ENCODE data around the gene CGB8. TPM values are rescaled to one million over a fixed set of nuclear protein-coding genes. Genes with fewer than 3 reads are reported as not detected.
"Not testable (repeated sequence)": the region's sequence is repeated elsewhere in the genome, so short reads cannot be mapped to it uniquely, and the experiment has no call there.

The CGB8 gene
- total RNA-seq, 3 donors from 2014 or later = not detected

DNA sequence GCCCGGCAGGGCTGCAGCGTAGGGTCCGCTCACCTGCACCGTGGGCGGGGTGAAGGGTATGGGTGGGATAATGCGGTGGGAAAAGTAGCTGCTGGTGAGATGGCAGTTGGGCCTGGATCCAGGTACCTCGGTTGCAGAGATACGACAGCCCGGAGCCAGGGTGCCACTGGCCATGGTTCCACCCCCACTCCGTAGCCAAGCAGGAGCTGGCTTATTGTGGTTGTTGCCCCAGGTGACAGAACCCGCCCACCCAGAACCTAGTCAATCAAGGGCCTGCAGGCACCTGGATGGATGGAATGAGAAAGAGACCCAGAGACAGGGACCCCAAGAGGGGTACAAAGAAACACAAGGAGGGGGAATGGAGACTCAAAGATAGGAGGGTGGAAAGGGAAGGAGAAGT lies 28.6 kb downstream of the CGB8 start:
- Histone ChIP-seq H3K4me3 (no peak overlapping the region), H3K9me3 (no peaks in the 10 kb centered on the region), H3K36me3 (ENCODE audit: low read depth) (no peaks in the 10 kb centered on the region), H3K4me1 (ENCODE audit: low read depth) (peaks cover 12% of the 10 kb centered on the region)
- ATAC-seq (no peak), DNase-seq (no peak)
- intact Hi-C loops (cut with DNase I, micrococcal nuclease) = no loop called here
- TF ChIP-seq CTCF (IDR thresholded peaks at IDR 0.05) = no peak

DNA sequence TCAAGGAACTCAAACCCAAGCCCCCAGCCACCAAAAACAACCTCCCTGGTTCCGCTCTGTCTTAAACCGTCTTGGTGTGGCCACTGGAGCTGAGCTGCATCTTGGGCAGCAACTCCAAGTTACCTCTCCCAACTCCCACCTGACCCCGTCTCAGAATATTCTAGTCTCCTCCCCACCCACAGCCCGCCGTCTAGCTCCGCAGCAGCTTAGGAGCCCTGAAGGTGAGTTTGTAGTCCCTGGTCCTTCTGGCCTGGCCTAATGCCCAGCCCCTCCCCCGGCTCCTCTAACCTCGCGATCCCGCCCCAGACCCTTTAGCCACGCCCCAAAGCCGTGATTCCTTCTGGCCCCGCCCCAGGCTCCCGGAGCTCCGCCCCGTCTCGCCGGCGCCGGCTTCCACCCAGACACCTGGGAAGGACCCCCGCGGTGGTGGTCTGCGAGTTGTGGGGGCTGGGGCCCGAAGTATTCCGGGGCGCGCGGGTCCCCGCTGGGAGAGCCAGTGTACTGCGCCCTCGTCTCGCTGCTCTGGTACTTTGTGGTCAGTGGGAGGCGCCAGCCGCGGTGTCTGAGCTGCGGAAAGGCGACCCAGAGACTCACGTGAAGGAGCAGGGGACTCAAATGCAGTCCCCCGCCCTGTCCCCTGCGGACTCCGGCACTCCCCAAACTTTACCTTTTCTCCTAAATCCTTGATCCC lies 29.5 kb downstream of the CGB8 start:
- H3K9me3 ChIP-seq = no peaks in the 10 kb centered on the region
- TF ChIP-seq CTCF (IDR thresholded peaks at IDR 0.05) = no peak
- no peak overlapping the region for H3K4me3 ChIP-seq
- ATAC-seq = peak; percentile 84
- DNase-seq = peak; percentile 85 to 88 (median 85)
- intact Hi-C loops (cut with DNase I, micrococcal nuclease) = no loop called here
- no peaks in the 10 kb centered on the region for H3K36me3 ChIP-seq (ENCODE audit: low read depth)
- H3K4me1 ChIP-seq (ENCODE audit: low read depth) = peaks cover 12% of the 10 kb centered on the region

DNA sequence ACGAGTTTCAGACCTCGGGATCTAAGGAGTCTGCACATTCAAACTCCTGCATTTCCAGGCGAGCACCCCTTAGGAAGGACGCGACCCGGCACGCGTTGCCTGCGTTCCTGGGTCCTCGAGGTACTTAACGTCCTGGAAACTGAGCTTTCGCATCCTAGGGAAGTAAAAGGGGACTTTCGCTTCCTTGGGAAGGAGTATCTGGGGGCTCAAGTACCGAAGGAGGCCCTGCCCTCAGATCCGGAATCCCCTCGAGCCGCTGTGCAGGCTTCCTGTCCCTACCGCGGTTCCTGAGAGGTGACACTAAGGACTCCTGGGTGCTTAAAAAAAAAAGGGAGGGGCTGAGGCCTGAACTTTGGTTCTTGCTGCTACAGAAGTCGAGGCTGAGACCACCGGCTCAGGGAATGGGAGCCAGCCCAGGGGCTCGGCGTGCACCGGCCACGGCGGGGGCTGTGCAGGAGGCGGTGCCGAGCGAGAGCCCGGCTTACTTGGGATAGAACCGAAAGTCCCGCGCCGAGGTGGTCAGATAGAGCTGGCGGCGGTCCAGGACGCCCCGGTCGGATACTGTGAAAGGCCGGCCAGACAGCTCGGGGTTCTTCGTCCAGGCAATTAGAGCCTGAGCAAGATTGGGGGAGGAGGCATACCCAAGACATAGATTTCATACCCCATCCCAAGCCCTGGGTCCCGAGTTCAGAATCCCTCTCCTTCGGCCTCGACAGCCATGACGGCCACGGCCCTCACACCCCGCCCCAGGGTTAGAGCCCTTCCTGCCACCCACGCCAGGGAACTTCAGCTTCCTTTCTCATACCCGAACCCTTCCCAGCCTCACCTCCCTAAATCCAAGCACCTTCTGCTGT lies 30.3 kb downstream of the CGB8 start:
- DNase-seq (peak in 2 of 3 donors; percentile 40 to 53), ATAC-seq (peak; percentile 27)
- intact Hi-C loops (cut with DNase I, micrococcal nuclease); H3K4me3 ChIP-seq; H3K36me3 ChIP-seq (ENCODE audit: low read depth); H3K9me3 ChIP-seq: not testable (repeated sequence)
- peaks cover 12% of the 10 kb centered on the region for H3K4me1 ChIP-seq (ENCODE audit: low read depth)

- peak; percentile 49 to 70 (median 69) for DNase-seq
Measured at GRCh38 chr19:49017666-49018351, 31.1 kb downstream of the CGB8 start.

GRCh38 chr19:49017041-49017665 lies 31.8 kb downstream of the CGB8 start, which contains the start of gene LHB:
Gene LHB, minus strand, starts transcription at chr19:49017091. Its CDS starts 10 bp downstream, at chr19:49017081.
- no peak for TF ChIP-seq CTCF (IDR thresholded peaks at IDR 0.05)
- Histone ChIP-seq H3K4me3 (no peak within 1 kb of the TSS), H3K4me1 (ENCODE audit: low read depth) (peaks cover 12% of the 10 kb centered on the region), H3K36me3 (ENCODE audit: low read depth) (no peaks in the 10 kb centered on the region), H3K9me3 (no peaks in the 10 kb centered on the region)
- intact Hi-C loops (cut with DNase I, micrococcal nuclease) = no loop called here
- no peak for ATAC-seq
- DNase-seq = no peak

More at GRCh38 chr19:49017666-49018351, 31.1 kb downstream of the CGB8 start:
- TF ChIP-seq CTCF (IDR thresholded peaks at IDR 0.05) = peak; percentile 33
- ATAC-seq = peak; percentile 72
- no peaks in the 10 kb centered on the region for H3K9me3 ChIP-seq
- no peaks in the 10 kb centered on the region for H3K36me3 ChIP-seq (ENCODE audit: low read depth)
- peaks cover 12% of the 10 kb centered on the region for H3K4me1 ChIP-seq (ENCODE audit: low read depth)
- intact Hi-C loops (cut with DNase I, micrococcal nuclease) = no loop called here
- no peak overlapping the region for H3K4me3 ChIP-seq

Measured in mucosa of descending colon (tissue), 3 donors.